HepG2 (cell line): ENCODE results near the gene NPVF. TPM values are rescaled to one million over a fixed set of nuclear protein-coding genes. Genes with fewer than 3 reads are reported as not detected.
A peak's percentile ranks its signal among the peaks of the same experiment; 100 is the strongest.

Experiments used
- FOXP1 ChIP-seq, 2 experiments: fragments of 450-650 bp in 1 of 2; IDR thresholded peaks; 2 replicates each; pipeline ENCODE4 v1.6.1; 2017 to 2018; ENCODE audit warnings: antibody characterized with exemption in 1 of 2
- HNRNPL ChIP-seq: fragments of 200-400 bp; formaldehyde crosslinking; IDR thresholded peaks from 2 replicates; pipeline ENCODE4 v1.6.1; 2017; ENCODE audit warnings: mild to moderate bottlenecking, low read depth, low read length
- KDM1A ChIP-seq: IDR thresholded peaks from 2 replicates; pipeline ENCODE4 v1.6.1; 2016; ENCODE audit warnings: missing compliant biosample characterization
- MEF2D ChIP-seq: sonication (generic); formaldehyde crosslinking; IDR thresholded peaks from 2 replicates; pipeline ENCODE4 v1.5.1; 2020; ENCODE audit warnings: mild to moderate bottlenecking, missing genetic modification reagents
- NCOA2 ChIP-seq: sonication (generic); formaldehyde crosslinking; IDR thresholded peaks from 2 replicates; pipeline ENCODE4 v1.8.0; 2022; ENCODE audit warnings: inconsistent platforms
- ZNF292 ChIP-seq: sonication (generic); formaldehyde crosslinking; IDR thresholded peaks from 2 replicates; pipeline ENCODE4 v1.8.1; 2022; ENCODE audit warnings: mild to moderate bottlenecking, low read depth, missing genetic modification reagents, borderline replicate concordance
- ZNF674 ChIP-seq: sonication (generic); formaldehyde crosslinking; IDR thresholded peaks from 2 replicates; pipeline ENCODE4 v1.5.0; 2020; ENCODE audit warnings: low read depth, mild to moderate bottlenecking, missing genetic modification reagents
- ZNF75D ChIP-seq: sonication (generic); formaldehyde crosslinking; IDR thresholded peaks from 2 replicates; pipeline ENCODE4 v1.8.1; 2023; ENCODE audit warnings: missing genetic modification reagents, mild to moderate bottlenecking, borderline replicate concordance
- polyA plus RNA-seq, 8 experiments: library from polyadenylated mRNA; depleted of rRNA in 3 of 8; stranded (reverse) in 7 of 8; unstranded in 1 of 8; fragments of >200 nt; fragmentation: Illumina TruSeq in 4 of 8; extraction: Trizol in 4 of 8; gene quantifications; 2 replicates each; pipeline versions ENCODE4 v1.2.1 to v1.2.3, GENCODE V29; 2011 to 2016; ENCODE audit warnings: low read depth in 4 of 8, missing spikeins in 1 of 8, mixed read lengths in 1 of 8; ENCODE audit not compliant: insufficient read depth in 1 of 8
- total RNA-seq, 5 experiments: library from RNA; depleted of rRNA; stranded (reverse); fragments of >200 nt; fragmentation: Illumina TruSeq; extraction: Trizol; gene quantifications; 2 replicates each; pipeline ENCODE4 v1.2.3, GENCODE V29; 2016; ENCODE audit warnings: low read depth in 1 of 5
- TF ChIP-seq, protein P1 (sequence below): sonication (generic); formaldehyde crosslinking; IDR thresholded peaks from 2 replicates; pipeline ENCODE4 v1.8.0; 2022; ENCODE audit warnings: missing genetic modification reagents, mild to moderate bottlenecking, inconsistent platforms, borderline replicate concordance
- TF ChIP-seq, protein P2 (sequence below): sonication (generic); formaldehyde crosslinking; IDR thresholded peaks from 2 replicates; pipeline ENCODE4 v1.4.0; 2020; ENCODE audit warnings: mild to moderate bottlenecking, missing genetic modification reagents
- TF ChIP-seq, protein P3 (sequence below): sonication (generic); formaldehyde crosslinking; IDR thresholded peaks from 2 replicates; pipeline ENCODE4 v1.5.1; 2020; ENCODE audit warnings: missing genetic modification reagents, mild to moderate bottlenecking, borderline replicate concordance

Gene NPVF
- total and polyA plus RNA-seq, 2 of the 13 experiments (the other 11 are each of a cell fraction or from before 2014, with no cell fraction given): not detected

DNA sequence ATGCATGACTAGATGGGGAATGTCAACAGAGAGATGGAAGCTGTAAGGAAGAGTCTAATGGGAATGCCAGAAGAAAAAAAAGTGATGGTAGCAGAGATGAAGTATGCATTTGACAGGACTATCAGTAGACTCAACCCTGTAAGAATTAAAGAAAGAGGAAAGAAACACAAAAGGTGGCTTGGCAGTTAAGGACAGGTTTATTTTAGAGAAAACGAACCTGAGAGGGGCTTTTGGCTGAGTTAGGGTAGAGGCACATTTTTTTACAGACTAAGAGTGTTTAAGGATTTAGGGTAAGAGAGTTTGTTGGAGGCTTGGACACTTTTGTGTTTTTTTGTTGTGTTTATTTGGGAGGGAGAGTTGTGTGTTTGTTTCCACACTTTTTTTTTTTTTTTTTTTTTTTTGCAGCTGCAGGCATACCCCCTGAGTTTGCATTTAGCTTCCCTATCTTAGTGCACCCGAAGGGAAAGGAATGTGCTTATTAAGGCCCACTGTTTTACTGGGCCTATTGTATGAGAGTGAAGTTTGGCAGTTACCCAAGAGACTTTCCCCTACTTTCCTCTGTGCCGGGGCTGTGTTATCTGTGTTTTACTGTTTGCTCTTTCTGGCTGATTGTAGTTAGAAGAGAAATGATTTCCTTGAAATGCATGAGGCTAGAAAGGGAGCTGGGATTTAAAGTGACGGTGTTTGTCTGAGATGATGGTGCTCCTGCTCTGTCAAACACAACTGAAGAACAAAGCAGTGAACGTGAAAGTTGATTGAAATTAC lies 32.0 kb downstream of the NPVF start (continued):
- TF ChIP-seq, protein P1, sequence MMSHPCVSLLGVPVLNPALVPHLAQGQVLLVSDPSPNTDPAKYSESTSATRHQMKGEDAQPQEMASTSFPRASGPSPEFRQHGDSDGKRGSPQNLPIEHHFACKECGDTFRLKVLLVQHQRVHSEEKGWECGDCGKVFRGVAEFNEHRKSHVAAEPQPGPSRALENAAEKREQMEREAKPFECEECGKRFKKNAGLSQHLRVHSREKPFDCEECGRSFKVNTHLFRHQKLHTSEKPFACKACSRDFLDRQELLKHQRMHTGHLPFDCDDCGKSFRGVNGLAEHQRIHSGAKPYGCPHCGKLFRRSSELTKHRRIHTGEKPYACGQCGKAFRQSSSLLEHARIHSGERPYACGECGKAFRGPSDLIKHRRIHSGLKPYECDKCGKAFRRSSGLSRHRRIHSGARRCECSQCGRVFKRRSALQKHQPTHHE (CRISPR knock-in tag): no peak
- peak; percentile 14; the same call in 1 of the 2 replicates for TF ChIP-seq NCOA2 (CRISPR knock-in tag)
- no peak for TF ChIP-seq ZNF75D (CRISPR knock-in tag)
- TF ChIP-seq HNRNPL: no peak
- TF ChIP-seq FOXP1 (IDR thresholded peaks at IDR 0.05): no peak
- TF ChIP-seq FOXP1 (CRISPR knock-in tag; IDR thresholded peaks at IDR 0.05): no peak
- TF ChIP-seq, protein P2, sequence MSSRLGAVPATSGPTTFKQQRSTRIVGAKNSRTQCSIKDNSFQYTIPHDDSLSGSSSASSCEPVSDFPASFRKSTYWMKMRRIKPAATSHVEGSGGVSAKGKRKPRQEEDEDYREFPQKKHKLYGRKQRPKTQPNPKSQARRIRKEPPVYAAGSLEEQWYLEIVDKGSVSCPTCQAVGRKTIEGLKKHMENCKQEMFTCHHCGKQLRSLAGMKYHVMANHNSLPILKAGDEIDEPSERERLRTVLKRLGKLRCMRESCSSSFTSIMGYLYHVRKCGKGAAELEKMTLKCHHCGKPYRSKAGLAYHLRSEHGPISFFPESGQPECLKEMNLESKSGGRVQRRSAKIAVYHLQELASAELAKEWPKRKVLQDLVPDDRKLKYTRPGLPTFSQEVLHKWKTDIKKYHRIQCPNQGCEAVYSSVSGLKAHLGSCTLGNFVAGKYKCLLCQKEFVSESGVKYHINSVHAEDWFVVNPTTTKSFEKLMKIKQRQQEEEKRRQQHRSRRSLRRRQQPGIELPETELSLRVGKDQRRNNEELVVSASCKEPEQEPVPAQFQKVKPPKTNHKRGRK (CRISPR knock-in tag): no peak
- TF ChIP-seq ZNF674 (CRISPR knock-in tag): no peak
- no peak for TF ChIP-seq KDM1A
- TF ChIP-seq, protein P3, sequence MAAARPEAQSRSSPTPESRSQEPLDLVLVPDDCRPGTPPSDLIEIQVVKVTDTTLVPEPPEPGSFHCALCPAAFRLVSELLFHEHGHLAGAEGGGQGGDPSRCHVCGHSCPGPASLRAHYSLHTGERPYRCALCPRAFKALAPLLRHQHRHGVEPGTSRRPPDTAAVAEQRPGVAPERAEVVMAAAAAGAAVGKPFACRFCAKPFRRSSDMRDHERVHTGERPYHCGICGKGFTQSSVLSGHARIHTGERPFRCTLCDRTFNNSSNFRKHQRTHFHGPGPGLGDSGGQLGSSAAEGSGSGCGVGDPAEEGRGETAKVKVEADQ (CRISPR knock-in tag): no peak
- no peak for TF ChIP-seq MEF2D
- TF ChIP-seq ZNF292 (CRISPR knock-in tag): no peak
